GM21423 (cell line): Measurements from ENCODE around the gene FERMT3.
"Not testable (repeated sequence)": the region's sequence is repeated elsewhere in the genome, so short reads cannot be mapped to it uniquely, and the experiment has no call there.

Experiments used
- ATAC-seq: cut with Tn5 transposase; IDR thresholded peaks from one replicate; pipeline ENCODE4 v1.9.1; 2021; ENCODE audit warnings: mild to moderate bottlenecking, moderate library complexity; ENCODE audit not compliant: unreplicated experiment

Gene FERMT3

GRCh38 chr11:64233913-64234586 is 27.5 kb downstream of the FERMT3 start, which contains the start of gene VEGFB:
VEGFB (plus strand) TSS chr11:64234584; CDS start chr11:64234834, 250 bp downstream.
- peak; percentile 37 for ATAC-seq

- ATAC-seq, result no peak
Measured at GRCh38 chr11:64234647-64235379, 28.3 kb downstream of the FERMT3 start.

GRCh38 chr11:64235437-64236161 is 29.1 kb downstream of the FERMT3 start:
- ATAC-seq, result no peak

DNA sequence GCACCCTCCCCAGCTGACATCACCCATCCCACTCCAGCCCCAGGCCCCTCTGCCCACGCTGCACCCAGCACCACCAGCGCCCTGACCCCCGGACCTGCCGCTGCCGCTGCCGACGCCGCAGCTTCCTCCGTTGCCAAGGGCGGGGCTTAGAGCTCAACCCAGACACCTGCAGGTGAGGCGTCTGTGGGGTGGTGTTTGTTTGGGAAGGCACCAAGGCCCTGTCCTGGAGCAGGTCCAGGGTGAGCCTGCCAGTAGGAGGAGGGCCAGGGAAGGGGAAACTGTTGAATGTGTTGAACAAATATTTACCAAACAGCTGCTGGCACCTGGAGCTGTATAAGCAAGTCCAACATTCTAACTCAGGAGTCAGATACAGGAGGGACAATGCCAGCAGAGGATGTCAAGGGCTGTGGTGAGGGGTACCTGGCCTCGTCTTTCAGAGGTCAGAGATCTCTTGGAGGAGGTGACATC is 31.0 kb downstream of the FERMT3 start:
- ATAC-seq, result no peak

- no peak for ATAC-seq
Measured at GRCh38 chr11:64238076-64238475, 31.6 kb downstream of the FERMT3 start.

GRCh38 chr11:64238999-64239398 is 32.5 kb downstream of the FERMT3 start:
- no peak for ATAC-seq

DNA sequence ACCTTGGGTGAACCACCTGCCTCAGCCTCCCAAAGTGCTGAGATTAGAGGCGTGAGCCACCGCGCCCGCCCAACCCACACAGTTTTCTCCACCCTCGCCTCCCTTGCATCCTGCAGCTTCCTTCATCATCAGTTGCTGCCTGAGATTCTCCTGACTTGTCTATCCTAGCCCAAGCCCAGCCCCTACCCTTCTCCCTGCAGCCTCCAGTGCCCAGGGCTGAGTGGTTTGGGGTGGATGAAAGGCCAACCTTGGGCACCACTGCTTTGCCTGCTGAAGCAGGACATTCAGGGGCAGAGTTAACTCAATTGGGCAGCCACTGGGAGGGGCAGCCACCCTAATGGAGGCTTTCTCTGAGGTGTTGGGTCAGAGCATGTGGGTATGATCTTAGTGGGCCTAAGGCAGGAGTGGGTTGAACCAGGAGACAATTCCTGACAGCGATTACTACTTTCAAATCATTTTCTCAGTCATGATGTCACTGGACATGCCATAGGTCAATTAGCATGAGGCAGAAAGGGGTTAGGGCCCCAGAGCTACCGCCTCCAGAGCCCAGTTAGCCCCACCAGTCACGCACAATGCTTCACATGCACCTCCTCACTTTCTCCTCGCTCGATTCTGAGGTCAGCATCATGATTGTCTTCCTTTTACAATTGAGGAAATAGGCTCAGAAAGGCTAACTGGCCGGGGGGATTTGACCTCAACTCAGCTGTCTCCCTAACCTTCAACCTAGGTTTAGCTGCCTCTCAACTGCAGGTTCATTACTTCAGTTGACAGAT is 33.3 kb downstream of the FERMT3 start:
- ATAC-seq, result no peak

- ATAC-seq, result peak; percentile 47
Measured at GRCh38 chr11:64240435-64241240, 34.1 kb downstream of the FERMT3 start, which contains the start of gene FKBP2. FKBP2 (plus strand) TSS chr11:64241095; CDS start chr11:64242388, 1,293 bp downstream.

GRCh38 chr11:64241241-64241490 is 34.6 kb downstream of the FERMT3 start:
- peak; percentile 72 for ATAC-seq

DNA sequence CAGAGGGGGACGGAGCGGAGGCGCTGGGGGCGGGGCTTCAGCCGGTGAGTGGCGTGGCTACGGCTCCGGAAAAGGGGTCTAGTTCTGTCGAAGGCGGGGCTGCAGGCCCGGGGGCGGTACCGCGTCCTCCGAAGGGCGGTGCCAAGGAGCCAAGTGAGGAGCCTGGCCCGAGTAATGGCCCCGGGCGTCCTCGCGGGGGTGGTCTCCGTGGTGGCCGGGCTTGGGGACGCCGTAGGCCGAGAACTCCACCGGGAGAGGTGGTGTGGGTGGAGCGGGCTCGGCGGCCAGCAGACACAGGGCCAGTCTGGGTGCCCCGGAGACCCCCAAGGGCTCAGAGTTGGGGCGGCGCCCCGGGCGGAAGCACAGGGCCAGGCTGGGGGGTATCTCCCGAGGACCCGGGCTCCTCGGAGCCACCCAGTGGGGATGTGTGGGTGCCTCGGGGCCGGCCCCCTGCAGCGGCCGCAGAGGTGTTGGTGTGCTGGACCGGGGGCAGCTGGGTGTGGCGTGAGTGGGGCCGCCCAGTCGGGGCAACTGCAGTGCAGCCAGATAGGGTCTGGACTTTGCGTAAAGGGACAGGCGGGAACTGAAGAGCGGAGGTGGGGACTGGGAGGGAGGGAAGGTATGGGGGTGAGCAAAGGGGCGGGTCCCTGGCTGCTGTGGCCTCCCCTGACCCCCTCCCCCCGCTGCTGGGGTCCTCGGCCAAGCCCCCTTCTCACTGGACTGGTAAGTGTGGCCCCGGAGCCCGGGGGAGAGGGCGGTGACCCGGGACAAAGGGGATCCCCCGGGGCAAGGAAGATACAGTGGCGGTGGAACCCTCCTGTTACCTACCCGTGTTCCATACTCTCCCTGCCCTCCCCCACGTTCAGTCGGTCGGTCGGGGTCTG is 35.2 kb downstream of the FERMT3 start:
- ATAC-seq, result peak; percentile 2

GRCh38 chr11:64243236-64243854 is 36.8 kb downstream of the FERMT3 start:
- ATAC-seq, result no peak

DNA sequence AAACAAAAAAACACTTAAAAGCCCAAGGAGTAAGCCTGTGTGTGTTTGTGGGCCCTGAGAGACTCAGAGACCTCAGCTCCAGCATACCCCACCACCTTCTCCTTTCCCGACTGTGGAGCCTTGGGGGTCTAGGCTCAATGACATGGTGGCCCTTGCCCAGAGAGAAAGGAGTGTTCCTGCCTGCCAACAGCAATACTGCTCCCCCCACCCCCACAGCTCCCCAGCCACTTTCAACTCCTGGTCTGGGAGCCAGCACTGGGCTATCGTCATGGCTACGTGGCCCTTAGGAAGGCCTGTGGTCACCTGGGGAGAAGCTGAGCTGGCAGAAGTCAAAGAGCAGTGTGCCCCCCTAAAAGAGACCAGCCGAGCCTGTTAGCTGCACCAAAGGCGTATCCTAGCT is 37.6 kb downstream of the FERMT3 start:
- no peak for ATAC-seq

- ATAC-seq, result no peak
Measured at GRCh38 chr11:64244966-64245365, 38.4 kb downstream of the FERMT3 start.

DNA sequence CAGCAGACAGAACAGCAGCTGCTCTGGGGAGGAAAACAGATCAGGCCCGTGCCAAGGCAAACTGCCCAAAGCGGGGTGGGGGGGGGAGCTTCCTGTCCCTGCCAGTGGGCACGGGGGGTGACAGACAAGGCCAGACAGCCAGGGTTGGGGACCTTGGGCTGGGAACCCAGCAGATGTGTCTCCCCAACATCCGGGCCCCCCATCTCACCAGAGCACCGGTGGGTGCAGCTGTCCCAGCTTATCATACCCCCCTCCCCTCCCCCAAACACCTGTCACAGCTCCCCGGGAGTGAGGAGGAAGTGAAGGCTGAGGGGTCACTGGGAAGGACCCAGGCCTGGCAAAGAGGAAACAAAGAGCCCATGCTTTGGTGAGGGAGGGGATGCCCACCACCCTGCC is 38.9 kb downstream of the FERMT3 start:
- no peak for ATAC-seq

DNA sequence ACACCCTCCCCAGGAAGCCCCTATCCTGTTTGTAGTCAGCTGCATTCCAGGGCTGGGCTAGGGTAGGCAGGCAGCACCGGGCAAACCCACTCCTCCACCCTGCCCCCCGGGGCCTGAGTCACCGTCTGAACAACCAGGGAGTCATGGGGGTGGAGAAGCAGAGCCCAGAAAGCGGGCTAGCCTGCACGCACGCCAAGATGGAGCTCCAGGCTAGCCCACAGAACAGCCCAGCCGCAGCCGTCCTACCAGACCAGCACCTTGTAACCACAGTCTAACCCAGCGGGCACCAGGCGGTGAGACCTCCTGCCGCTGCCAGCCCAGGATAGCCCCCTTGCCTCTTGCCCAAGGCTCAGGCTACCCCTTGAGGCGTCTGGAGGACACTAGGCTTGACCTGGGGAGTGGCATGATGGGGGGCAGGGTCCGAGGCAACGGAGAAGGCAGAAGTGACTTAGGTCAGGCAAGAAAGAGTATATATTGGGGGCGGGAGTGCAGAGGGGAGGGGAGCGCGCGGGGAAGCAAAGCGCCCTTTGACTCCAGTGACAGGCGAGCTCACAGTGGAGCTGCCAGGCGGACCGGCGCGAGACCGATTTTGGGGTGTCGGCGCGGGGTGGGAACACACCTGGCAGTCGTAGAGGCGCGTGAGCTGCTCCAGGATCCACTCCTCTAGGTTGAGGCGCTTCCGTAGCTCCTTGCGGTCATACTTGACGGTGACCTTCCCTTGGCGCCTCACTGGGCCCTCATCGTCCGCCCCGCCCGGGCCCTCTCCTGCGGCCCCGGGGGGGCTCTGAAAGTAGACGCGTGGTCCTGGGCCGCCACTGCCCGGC is 39.5 kb downstream of the FERMT3 start:
- ATAC-seq, result no peak

- not testable (repeated sequence) for ATAC-seq
Measured at GRCh38 chr11:64246621-64246870, 40.0 kb downstream of the FERMT3 start.

DNA sequence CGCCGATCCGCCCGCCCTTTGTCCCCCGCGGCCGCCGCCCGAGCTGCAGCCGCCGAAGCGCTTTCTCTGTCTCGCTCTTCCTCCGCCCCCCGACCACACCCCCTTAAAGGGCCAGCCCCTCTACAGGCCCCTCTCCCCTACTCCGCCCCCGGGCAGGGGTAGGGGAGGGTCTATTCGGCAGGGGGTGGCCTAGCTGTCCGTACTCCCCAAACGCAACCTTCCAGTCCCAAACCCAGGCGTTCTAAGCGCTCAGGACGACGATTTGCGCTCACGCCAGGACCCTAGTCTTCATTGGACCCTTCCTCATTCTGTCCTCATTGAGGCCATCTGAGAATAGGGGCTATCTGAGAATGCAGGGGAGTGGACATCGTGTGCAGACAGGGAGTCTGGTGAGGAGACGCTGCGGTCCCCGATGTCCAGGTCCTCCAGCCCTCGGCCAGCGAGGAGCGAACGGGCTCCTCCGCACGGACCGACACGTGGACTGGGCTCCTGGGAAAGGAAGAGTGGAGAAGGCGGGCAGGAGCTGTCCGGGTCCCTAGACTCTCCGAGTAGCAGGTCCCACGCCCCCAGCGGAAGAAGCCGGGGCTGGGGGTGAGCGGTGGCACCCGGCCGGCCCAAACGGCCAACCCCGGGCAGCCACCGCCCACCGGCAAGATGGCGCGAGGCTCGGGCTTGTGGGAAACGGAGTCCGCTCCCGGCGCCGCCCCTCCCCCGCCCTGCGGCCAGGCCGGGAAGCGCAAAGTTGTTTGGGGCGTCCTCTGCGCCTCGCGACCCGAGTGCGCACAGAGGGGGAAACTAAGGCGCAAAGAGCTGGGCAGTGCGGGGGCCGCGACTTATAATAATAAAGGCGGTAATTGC is 40.6 kb downstream of the FERMT3 start, which contains the start of gene PPP1R14B:
Gene PPP1R14B, minus strand, starts transcription at position 73 of the 858 bp plus-strand sequence. CDS start 270 bp downstream, outside the sequence.
- ATAC-seq, result no peak
